ENCODE data around the gene TFG. TPM values are rescaled to one million over a fixed set of nuclear protein-coding genes. Genes with fewer than 3 reads are reported as not detected.
A peak's percentile ranks its signal among the peaks of the same experiment; 100 is the strongest.

Gene TFG
- total and polyA plus RNA-seq, 10 of the 15 experiments (the other 5 are each of a cell fraction or from before 2014, with no cell fraction given): 29.3 to 126 (median 57.6) TPM

DNA sequence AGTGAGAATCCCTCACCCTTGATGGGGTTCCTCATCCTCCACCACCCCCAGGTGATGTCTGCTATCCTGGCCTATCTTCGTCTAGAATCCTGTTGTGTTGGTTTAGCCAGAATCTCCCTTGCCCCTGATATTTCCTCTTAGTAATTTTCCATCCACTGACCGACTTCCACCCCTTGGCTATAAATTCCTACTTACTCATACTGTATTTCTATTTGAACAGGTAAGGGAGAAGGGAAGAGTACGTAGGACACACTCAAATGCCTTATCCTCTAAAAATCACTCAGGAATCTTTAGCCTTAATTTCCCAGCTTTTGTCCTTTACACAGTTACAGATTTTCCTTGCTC lies 678 bp upstream of the TFG start:
- Histone ChIP-seq H3K36me3 (ENCODE audit: control insufficient read depth in 2 of 2, insufficient read depth in 2 of 2, low read length in 1 of 2) (peaks cover 0 to 3% of the 10 kb centered on the region in 2 experiments; a peak in 1 of 4 replicates), H3K4me1 (ENCODE audit: control insufficient read depth, insufficient read depth, low read length) (peaks cover 9% of the 10 kb centered on the region), H3K79me2 (ENCODE audit: control insufficient read depth, insufficient read depth, low read length) (peaks cover 42% of the 10 kb centered on the region), H3K9ac (ENCODE audit: control insufficient read depth, insufficient read depth, low read length) (peak overlapping the region; percentile 64; the same call in 1 of the 2 replicates), H3K27ac (ENCODE audit: control insufficient read depth, insufficient read depth) (peak overlapping the region; percentile 90), H3K4me3 (peak overlapping the region; percentile 62; the same call in 1 of the 2 replicates), H3K9me3 (replicated peaks; ENCODE audit: control insufficient read depth, insufficient read depth, low read length) (no peaks in the 10 kb centered on the region; the same call in 1 of the 3 replicates), H2AFZ (ENCODE audit: control insufficient read depth, low read depth, low read length) (peak overlapping the region; percentile 84), H3K4me2 (ENCODE audit: control insufficient read depth, insufficient read depth) (peak overlapping the region; percentile 71), H4K20me1 (ENCODE audit: control insufficient read depth, insufficient read depth) (no peaks in the 10 kb centered on the region), H3K27me3 (replicated peaks in 1 of 2; ENCODE audit: control insufficient read depth in 2 of 2, insufficient read depth in 2 of 2, low read length in 1 of 2) (no peaks in the 10 kb centered on the region)
- in situ Hi-C loops (cut with MboI) (no loop called here), intact Hi-C loops (cut with micrococcal nuclease; ENCODE audit: unreplicated experiment) (no loop called here)
- TSS peak; percentile 99 for BruUV-seq (replicated peaks)
- ChIA-PET POLR2A (interaction anchor here (0.6 to 2.1 kb wide), 6 partner anchors 11 to 97 kb away, joined by 3 to 4 read pairs (median 3); no protein-coding TSS in a partner anchor), SMC1A (ENCODE audit: uncharacterized antibody, unreplicated experiment) (interaction anchor here (0.7 to 3.3 kb wide), 6 partner anchors 14 to 307 kb away, joined by 3 to 17 read pairs (median 4); partner anchors contain the start of genes LNP1 and TOMM70), CTCF (interaction anchor here (1.5 to 2.1 kb wide), 2 partner anchors 10 to 246 kb away, joined by 4 to 8 read pairs; no protein-coding TSS in a partner anchor), RAD21 (ENCODE audit: unreplicated experiment) (interaction anchor here (0.8 to 1.0 kb wide), 3 partner anchors 55 to 246 kb away, joined by 3 to 6 read pairs (median 4); no protein-coding TSS in a partner anchor)
- no peak for FAIRE-seq
- 98% methylated on average over 3 of the region's 3 CpGs for WGBS (ENCODE audit: insufficient coverage, insufficient replicate concordance, low lambda C conversion rate, missing lambda C conversion rate)
- ATAC-seq: no peak
- no peak for DNase-seq (ENCODE audit: low read depth, low spot score)
- TF ChIP-seq BRCA1 (IDR thresholded peaks at IDR 0.05; ENCODE audit: low read depth, low read length) (no peak), SREBF1 (IDR thresholded peaks at IDR 0.05; ENCODE audit: low read length) (no peak), EZH2 (IDR thresholded peaks at IDR 0.05; ENCODE audit: borderline replicate concordance, control insufficient read depth, low read depth, low read length) (no peak), LARP7 (IDR thresholded peaks at IDR 0.05) (peak; percentile 43; the same call in 1 of the 2 replicates), CBFB (IDR thresholded peaks at IDR 0.05; ENCODE audit: low read depth) (no peak), ZBED1 (IDR thresholded peaks at IDR 0.05; ENCODE audit: borderline replicate concordance) (no peak), NR2C2 (IDR thresholded peaks at IDR 0.05; ENCODE audit: borderline replicate concordance, control insufficient read depth, insufficient read length, low read depth) (no peak), SUPT20H (IDR thresholded peaks at IDR 0.05; ENCODE audit: borderline replicate concordance, control insufficient read depth, low read depth, low read length) (no peak), BHLHE40 (IDR thresholded peaks at IDR 0.05; ENCODE audit: borderline replicate concordance in 1 of 2, low read depth in 2 of 2, low read length in 1 of 2) (no peak), SREBF2 (IDR thresholded peaks at IDR 0.05; ENCODE audit: low read length) (no peak), MYC (IDR thresholded peaks at IDR 0.05; ENCODE audit: insufficient read depth, insufficient read length, insufficient replicate concordance, low read length, severe bottlenecking) (no peak), MTA3 (IDR thresholded peaks at IDR 0.05; ENCODE audit: borderline replicate concordance, low read length) (no peak), BACH1 (IDR thresholded peaks at IDR 0.05; ENCODE audit: borderline replicate concordance) (no peak), NR2C1 (IDR thresholded peaks at IDR 0.05) (no peak), PAX5 (IDR thresholded peaks at IDR 0.05; ENCODE audit: borderline replicate concordance, low read depth, low read length) (no peak), ZNF24 (IDR thresholded peaks at IDR 0.05) (no peak), ZNF207 (IDR thresholded peaks at IDR 0.05; ENCODE audit: borderline replicate concordance) (0 out of 2 replicates have a peak, but pooled peaks have one; percentile 17), EED (IDR thresholded peaks at IDR 0.05; ENCODE audit: low read depth) (no peak), E2F8 (IDR thresholded peaks at IDR 0.05; ENCODE audit: low read depth, partially characterized antibody) (no peak), TBL1XR1 (IDR thresholded peaks at IDR 0.05; ENCODE audit: low read depth, low read length) (no peak), WRNIP1 (IDR thresholded peaks at IDR 0.05; ENCODE audit: borderline replicate concordance, low read depth, low read length) (no peak), RAD51 (IDR thresholded peaks at IDR 0.05) (no peak)
- TF ChIP-seq, protein P1, sequence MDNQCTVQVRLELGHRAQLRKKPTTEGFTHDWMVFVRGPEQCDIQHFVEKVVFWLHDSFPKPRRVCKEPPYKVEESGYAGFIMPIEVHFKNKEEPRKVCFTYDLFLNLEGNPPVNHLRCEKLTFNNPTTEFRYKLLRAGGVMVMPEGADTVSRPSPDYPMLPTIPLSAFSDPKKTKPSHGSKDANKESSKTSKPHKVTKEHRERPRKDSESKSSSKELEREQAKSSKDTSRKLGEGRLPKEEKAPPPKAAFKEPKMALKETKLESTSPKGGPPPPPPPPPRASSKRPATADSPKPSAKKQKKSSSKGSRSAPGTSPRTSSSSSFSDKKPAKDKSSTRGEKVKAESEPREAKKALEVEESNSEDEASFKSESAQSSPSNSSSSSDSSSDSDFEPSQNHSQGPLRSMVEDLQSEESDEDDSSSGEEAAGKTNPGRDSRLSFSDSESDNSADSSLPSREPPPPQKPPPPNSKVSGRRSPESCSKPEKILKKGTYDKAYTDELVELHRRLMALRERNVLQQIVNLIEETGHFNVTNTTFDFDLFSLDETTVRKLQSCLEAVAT (IDR thresholded peaks at IDR 0.05): peak; percentile 58; the same call in 1 of the 2 replicates
